Astrocyte (in vitro differentiated cells and primary cell): ENCODE results near the gene EPHA2. TPM values are rescaled to one million over a fixed set of nuclear protein-coding genes. Genes with fewer than 3 reads are reported as not detected.

Experiments used
- DNase-seq: peaks from one replicate; pipeline ENCODE4 v3.0.0-alpha.2; 2010; ENCODE audit warnings: low read depth
- FAIRE-seq: peaks from 2 replicates; lab custom pipeline; 2011; peaks lifted over from hg19 to GRCh38; lab: Jason Lieb, UNC
- H2AFZ ChIP-seq: 2 replicates; pipeline ENCODE4 v1.6.0; 2012; ENCODE audit warnings: low read depth, low read length, inconsistent platforms
- H3K27ac ChIP-seq: 2 replicates; pipeline ENCODE4 v1.5.1; 2011; ENCODE audit warnings: low read depth, low read length, inconsistent platforms
- H3K27me3 ChIP-seq: 2 replicates; pipeline ENCODE4 v1.6.0; 2011; ENCODE audit warnings: low read length, inconsistent platforms; ENCODE audit not compliant: insufficient read depth
- H3K36me3 ChIP-seq: 2 replicates; pipeline ENCODE4 v1.5.1; 2011; ENCODE audit warnings: low read length, inconsistent platforms; ENCODE audit not compliant: insufficient read depth
- H3K4me1 ChIP-seq: 2 replicates; pipeline ENCODE4 v1.5.1; 2011; ENCODE audit warnings: low read length, inconsistent platforms; ENCODE audit not compliant: insufficient read depth
- H3K4me2 ChIP-seq: 2 replicates; pipeline ENCODE4 v1.6.0; 2012; ENCODE audit warnings: low read length, inconsistent platforms
- H3K4me3 ChIP-seq: 2 replicates; pipeline ENCODE4 v1.5.1; 2011; ENCODE audit warnings: low read depth, mild to moderate bottlenecking, low read length, inconsistent platforms; ENCODE audit not compliant: insufficient read depth
- H3K79me2 ChIP-seq: 2 replicates; pipeline ENCODE4 v1.6.0; 2012; ENCODE audit warnings: mild to moderate bottlenecking, low read length, inconsistent platforms; ENCODE audit not compliant: insufficient read depth
- H3K9ac ChIP-seq: 2 replicates; pipeline ENCODE4 v1.6.0; 2012; ENCODE audit warnings: mild to moderate bottlenecking, low read length, inconsistent platforms
- H3K9me3 ChIP-seq: 2 replicates; pipeline ENCODE4 v1.5.1; 2012; ENCODE audit warnings: low read depth, mild to moderate bottlenecking, low read length, inconsistent platforms; ENCODE audit not compliant: insufficient read depth
- H4K20me1 ChIP-seq: 2 replicates; pipeline ENCODE4 v1.6.0; 2012; ENCODE audit warnings: low read length, inconsistent platforms; ENCODE audit not compliant: insufficient read depth
- H3K27ac Mint-ChIP-seq: one replicate; pipeline ENCODE4 v1.8.0; 2021; ENCODE audit warnings: mild to moderate bottlenecking, mixed read lengths; ENCODE audit not compliant: unreplicated experiment
- H3K27me3 Mint-ChIP-seq: one replicate; pipeline ENCODE4 v1.8.0; 2021; ENCODE audit warnings: low read depth, mixed read lengths; ENCODE audit not compliant: unreplicated experiment
- H3K36me3 Mint-ChIP-seq: one replicate; pipeline ENCODE4 v1.8.0; 2021; ENCODE audit warnings: low read depth, mixed read lengths; ENCODE audit not compliant: unreplicated experiment
- H3K4me1 Mint-ChIP-seq: one replicate; pipeline ENCODE4 v1.8.0; 2021; ENCODE audit warnings: low read depth, mixed read lengths; ENCODE audit not compliant: unreplicated experiment
- H3K4me3 Mint-ChIP-seq: one replicate; pipeline ENCODE4 v1.8.0; 2021; ENCODE audit warnings: mild to moderate bottlenecking, moderate library complexity, mixed read lengths; ENCODE audit not compliant: unreplicated experiment
- H3K9me3 Mint-ChIP-seq: one replicate; pipeline ENCODE4 v1.8.0; 2021; ENCODE audit warnings: mild to moderate bottlenecking, mixed read lengths; ENCODE audit not compliant: unreplicated experiment
- EZH2 ChIP-seq: IDR thresholded peaks from 2 replicates; pipeline ENCODE4 v1.6.1; 2012; ENCODE audit warnings: mild to moderate bottlenecking, low read length, inconsistent platforms; ENCODE audit not compliant: insufficient read depth
- total RNA-seq: library from RNA; stranded (reverse); gene quantifications from 2 replicates; pipeline ENCODE4 v1.2.1, GENCODE V29; 2021
- TF ChIP-seq, protein P1 (sequence below): IDR thresholded peaks from 2 replicates; pipeline ENCODE4 v1.5.1; 2011; ENCODE audit warnings: low read depth, mild to moderate bottlenecking, inconsistent platforms, low read length, moderate library complexity; ENCODE audit not compliant: insufficient read depth

Gene EPHA2
- total RNA-seq, 1 donor from 2014 or later: 140 TPM

DNA sequence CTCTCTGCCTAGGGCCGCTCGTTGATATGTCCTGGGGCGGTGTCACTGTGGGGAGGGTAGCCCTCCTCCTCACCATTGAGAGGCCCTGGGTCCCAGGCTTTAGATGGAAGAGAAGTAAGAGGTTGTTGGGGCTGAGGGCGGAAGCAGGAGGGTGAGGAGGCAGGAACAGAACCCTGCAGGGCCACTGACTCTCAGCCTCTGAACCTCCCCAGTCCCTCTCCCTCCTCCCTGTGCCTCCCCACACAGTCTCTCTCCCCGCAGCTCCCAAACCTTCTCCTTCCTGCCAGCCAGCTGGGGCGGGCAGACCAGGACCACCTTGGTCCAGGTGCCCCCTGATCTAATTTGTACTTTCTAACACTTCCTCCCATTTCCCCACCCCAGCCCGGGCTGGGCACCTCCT is 68.1 kb downstream of the EPHA2 start:
- Histone ChIP-seq H3K79me2 (no peaks in the 10 kb centered on the region), H4K20me1 (no peaks in the 10 kb centered on the region), H3K9ac (no peak overlapping the region), H2AFZ (no peak overlapping the region), H3K27me3 (no peaks in the 10 kb centered on the region), H3K9me3 (no peaks in the 10 kb centered on the region), H3K36me3 (no peaks in the 10 kb centered on the region), H3K4me2 (no peak overlapping the region), H3K27ac (no peak overlapping the region), H3K4me1 (peaks cover 15% of the 10 kb centered on the region), H3K4me3 (no peak overlapping the region)
- H3K27ac Mint-ChIP-seq: peak overlapping the region; percentile 66
- peaks cover 20% of the 10 kb centered on the region for H3K27me3 Mint-ChIP-seq
- TF ChIP-seq, protein P1, sequence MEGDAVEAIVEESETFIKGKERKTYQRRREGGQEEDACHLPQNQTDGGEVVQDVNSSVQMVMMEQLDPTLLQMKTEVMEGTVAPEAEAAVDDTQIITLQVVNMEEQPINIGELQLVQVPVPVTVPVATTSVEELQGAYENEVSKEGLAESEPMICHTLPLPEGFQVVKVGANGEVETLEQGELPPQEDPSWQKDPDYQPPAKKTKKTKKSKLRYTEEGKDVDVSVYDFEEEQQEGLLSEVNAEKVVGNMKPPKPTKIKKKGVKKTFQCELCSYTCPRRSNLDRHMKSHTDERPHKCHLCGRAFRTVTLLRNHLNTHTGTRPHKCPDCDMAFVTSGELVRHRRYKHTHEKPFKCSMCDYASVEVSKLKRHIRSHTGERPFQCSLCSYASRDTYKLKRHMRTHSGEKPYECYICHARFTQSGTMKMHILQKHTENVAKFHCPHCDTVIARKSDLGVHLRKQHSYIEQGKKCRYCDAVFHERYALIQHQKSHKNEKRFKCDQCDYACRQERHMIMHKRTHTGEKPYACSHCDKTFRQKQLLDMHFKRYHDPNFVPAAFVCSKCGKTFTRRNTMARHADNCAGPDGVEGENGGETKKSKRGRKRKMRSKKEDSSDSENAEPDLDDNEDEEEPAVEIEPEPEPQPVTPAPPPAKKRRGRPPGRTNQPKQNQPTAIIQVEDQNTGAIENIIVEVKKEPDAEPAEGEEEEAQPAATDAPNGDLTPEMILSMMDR: no peak
- TF ChIP-seq EZH2: no peak
- no peaks in the 10 kb centered on the region for H3K36me3 Mint-ChIP-seq
- no peak overlapping the region for H3K4me3 Mint-ChIP-seq
- DNase-seq: no peak
- peaks cover 3% of the 10 kb centered on the region for H3K4me1 Mint-ChIP-seq
- FAIRE-seq: no peak
- H3K9me3 Mint-ChIP-seq: no peaks in the 10 kb centered on the region

DNA sequence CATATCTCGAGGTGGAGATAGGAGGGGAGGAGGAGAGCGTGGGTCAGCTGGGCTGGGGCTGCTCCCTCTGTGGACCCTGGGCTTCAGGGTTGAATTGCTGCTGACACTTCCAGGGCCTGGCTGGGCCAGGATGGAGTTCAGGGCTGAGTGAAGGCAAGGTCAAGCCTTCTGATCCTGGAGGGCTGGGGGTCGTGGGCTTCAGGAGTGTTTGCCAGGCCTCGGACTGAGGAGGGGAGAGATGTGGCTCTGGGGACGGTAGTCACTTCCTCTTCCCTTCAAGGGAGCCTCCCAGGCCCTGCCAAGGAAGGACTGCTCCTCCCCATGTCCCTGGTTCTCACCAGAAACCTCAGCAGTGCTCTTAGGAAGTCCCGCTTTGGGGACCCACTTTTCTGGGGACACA is 70.3 kb downstream of the EPHA2 start:
- FAIRE-seq (no peak), DNase-seq (no peak)
- Mint-ChIP-seq H3K9me3 (no peaks in the 10 kb centered on the region), H3K4me3 (no peak overlapping the region), H3K36me3 (no peaks in the 10 kb centered on the region), H3K27ac (no peak overlapping the region), H3K27me3 (peaks cover 9% of the 10 kb centered on the region), H3K4me1 (peaks cover 3% of the 10 kb centered on the region)
- Histone ChIP-seq H3K9ac (no peak overlapping the region), H3K27me3 (no peaks in the 10 kb centered on the region), H3K79me2 (no peaks in the 10 kb centered on the region), H3K4me1 (peaks cover 15% of the 10 kb centered on the region), H3K9me3 (no peaks in the 10 kb centered on the region), H3K4me2 (no peak overlapping the region), H2AFZ (no peak overlapping the region), H3K4me3 (no peak overlapping the region), H4K20me1 (no peaks in the 10 kb centered on the region), H3K36me3 (no peaks in the 10 kb centered on the region), H3K27ac (no peak overlapping the region)
- TF ChIP-seq EZH2: no peak
- TF ChIP-seq, protein P1: no peak

DNA sequence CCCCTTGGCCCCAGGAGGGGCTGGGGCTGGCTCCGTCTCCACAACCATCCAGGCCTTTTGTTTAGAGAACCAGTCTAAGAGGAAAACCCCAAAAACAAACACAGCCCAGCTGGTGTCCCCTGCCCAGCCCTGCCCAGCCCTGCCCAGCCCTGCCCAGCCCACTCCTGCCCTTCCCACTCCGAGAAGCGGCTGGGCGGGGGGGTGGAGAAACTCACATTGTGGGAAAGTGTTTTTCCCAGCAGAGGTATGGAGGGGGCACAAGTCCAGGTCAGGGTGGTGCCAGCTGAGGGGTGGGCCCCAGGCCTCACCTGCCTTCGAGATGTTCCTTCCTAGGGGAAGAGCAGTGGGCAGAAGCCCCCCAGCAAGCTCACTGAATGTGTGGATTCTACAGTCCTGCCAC is 72.4 kb downstream of the EPHA2 start:
- TF ChIP-seq, protein P1: no peak
- no peak for TF ChIP-seq EZH2
- peaks cover 8% of the 10 kb centered on the region for H3K27me3 Mint-ChIP-seq
- H3K36me3 ChIP-seq: no peaks in the 10 kb centered on the region
- no peak overlapping the region for H2AFZ ChIP-seq
- no peaks in the 10 kb centered on the region for H3K4me1 Mint-ChIP-seq
- no peak for DNase-seq
- no peak overlapping the region for H3K27ac Mint-ChIP-seq
- H3K4me1 ChIP-seq: peaks cover 9% of the 10 kb centered on the region
- no peak overlapping the region for H3K9ac ChIP-seq
- H3K36me3 Mint-ChIP-seq: no peaks in the 10 kb centered on the region
- H3K4me3 Mint-ChIP-seq: no peak overlapping the region
- no peak overlapping the region for H3K4me3 ChIP-seq
- FAIRE-seq: no peak
- no peak overlapping the region for H3K4me2 ChIP-seq
- no peaks in the 10 kb centered on the region for H3K9me3 ChIP-seq
- no peaks in the 10 kb centered on the region for H4K20me1 ChIP-seq
- H3K79me2 ChIP-seq: no peaks in the 10 kb centered on the region
- H3K27ac ChIP-seq: no peak overlapping the region
- H3K27me3 ChIP-seq: no peaks in the 10 kb centered on the region
- no peaks in the 10 kb centered on the region for H3K9me3 Mint-ChIP-seq
